ENCODE measurements around the gene TLE6. TPM values are rescaled to one million over a fixed set of nuclear protein-coding genes. Genes with fewer than 3 reads are reported as not detected.

TLE6 gene
- total and polyA plus RNA-seq, 2 of the 8 experiments (the other 6 are each of a cell fraction or from before 2014, with no cell fraction given) = 2.5 to 2.9 TPM

- TF ChIP-seq CTBP2 (IDR thresholded peaks at IDR 0.05; ENCODE audit: borderline replicate concordance, insufficient read depth, insufficient read length, low read length) = no peak
These were observed 24.3 kb upstream of the TLE6 start (continued) for GRCh38 chr19:2952953-2953481.
